GM19463 (cell line): ENCODE data around the gene TMTC1.
A peak's percentile ranks its signal among the peaks of the same experiment; 100 is the strongest.

Experiments
- ATAC-seq: cut with Tn5 transposase; IDR thresholded peaks from one replicate; pipeline ENCODE4 v1.9.1; 2021; ENCODE audit warnings: mild to moderate bottlenecking, moderate library complexity; ENCODE audit not compliant: unreplicated experiment

TMTC1 gene

DNA sequence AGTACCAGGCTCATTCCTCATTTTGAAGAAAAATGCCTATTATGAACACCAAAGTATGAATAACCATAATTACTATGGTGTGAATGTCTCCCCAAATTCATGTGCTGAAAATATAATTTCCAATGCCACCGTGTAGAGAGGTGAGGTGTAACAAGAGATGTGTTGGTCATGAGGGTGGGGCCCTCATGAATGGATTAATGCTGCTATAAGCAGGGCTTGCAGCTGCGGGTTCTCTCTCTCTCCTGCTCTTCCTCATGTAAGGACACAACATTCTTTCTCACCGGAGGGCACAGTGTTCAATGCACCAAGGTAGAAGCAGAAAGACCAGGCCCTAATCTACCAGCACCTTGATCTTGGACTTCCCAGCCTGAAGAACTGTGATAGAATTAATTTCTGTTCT is 70.0 kb downstream of the TMTC1 start:
- ATAC-seq, result no peak

DNA sequence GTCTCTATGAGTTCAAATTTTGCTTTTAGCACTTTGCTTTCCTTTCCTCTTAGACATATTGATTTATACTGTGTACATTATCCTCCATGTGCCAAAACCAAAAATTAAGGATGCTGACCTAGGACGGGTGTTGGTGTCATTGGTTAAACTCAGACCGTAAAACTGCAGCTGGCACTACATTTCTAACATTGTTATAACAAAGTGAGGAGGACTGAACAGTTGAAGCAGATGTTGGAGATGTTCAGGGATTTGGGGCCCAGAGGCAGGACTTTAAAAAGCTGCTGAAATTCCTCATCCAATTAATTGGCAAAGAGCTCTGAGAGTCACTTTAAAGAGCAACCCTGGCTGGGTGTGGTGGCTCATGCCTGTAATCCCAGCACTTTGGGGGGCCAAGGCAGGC is 72.4 kb downstream of the TMTC1 start:
- no peak for ATAC-seq

DNA sequence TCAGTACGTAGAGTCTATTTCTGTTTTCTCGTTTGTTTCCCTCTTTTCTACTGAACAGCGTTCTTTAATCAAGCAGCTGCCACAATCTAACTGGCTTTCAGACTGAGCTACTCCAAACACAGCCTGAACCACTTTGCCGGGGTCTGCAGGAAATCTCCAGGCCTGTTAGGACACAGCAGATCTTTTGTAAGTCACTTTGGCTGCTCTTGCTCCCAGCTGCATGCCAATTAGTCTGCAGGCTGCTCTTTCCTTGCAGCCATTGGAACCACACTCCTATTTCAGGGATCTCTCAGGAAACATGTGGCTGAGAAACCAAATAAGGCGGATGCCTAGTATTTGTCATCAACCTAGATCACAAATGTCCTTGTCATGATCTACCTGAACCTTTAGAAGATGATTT is 73.6 kb downstream of the TMTC1 start:
- no peak for ATAC-seq

DNA sequence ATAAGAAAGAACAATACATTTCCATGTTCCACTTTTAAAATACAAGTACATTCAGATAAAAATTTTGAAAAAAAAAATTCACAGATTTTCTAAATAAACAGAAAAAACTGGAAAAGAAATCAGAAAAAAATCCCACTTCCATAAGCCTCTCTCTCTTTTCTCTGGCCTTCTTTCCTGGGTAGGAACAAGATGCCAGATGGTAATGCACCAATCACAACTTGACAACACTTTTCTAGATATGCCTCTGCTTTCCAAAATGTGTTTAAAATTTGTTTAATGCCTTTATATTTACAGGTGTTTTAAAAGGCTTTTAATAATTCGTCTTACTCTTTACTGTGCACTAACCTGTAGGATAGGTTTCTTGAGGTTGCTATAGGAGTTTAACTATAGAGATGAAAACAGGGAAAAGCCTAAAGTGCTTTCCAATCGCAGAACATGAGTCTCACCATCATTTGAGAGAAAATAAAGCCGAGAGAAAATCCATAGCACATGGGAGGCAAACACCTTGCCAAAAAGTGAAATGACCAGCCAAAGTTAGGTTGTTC is 74.2 kb downstream of the TMTC1 start:
- no peak for ATAC-seq

DNA sequence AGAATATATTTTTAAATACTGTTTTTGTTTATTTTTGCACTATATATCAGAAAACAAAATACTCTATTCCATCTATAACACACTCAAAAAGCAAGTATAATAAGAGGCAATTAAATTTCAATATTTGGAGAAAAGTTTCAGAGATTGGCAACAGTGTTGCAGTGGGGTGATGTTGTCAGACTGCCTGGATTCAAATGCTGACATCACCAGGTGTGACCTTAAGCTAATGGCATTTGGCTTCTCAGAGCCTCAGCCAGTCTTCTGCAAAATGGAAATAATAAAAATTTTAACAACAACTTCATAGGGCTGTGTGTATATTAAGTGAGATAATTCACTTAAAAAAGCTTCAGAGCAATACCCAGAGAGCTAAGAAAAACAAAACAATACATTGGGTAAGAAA is 74.7 kb downstream of the TMTC1 start:
- ATAC-seq, result no peak

DNA sequence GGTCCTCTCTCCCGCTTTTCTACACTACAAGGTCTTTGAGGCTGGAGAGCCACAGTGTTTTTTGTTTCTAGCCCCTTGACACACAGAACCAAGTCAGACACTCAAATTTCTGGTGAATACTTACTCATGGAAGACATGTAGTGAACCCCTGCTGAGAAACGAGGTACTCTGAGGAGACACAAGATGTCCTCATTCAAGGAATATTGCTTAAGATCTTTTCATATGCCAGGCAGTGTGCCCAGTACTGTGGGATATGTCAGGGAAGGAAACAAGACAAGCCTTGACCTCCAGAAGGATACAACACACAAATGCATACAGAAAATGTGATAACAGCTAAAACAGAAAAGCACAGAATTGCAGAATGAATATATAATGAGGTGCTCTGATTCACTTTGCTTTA is 75.9 kb downstream of the TMTC1 start:
- no peak for ATAC-seq

DNA sequence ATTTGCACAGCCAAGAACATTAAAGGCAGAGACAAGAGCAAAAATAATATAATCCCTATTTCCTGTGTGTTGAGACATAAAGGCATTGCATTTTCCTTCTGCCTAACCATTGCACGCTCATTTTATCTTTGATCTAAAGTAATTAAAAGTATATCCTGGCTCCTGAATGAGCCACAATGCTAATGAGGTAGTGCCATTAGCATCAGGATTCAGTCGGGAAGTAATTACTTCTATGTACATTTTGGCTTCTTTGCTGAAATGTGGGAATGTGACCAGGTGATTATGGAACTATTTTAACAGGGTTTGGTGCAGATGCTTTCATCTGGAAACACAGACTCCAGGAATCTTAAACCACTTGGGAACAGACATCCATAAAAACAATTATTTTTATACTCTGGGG is 77.4 kb downstream of the TMTC1 start:
- ATAC-seq, result no peak

DNA sequence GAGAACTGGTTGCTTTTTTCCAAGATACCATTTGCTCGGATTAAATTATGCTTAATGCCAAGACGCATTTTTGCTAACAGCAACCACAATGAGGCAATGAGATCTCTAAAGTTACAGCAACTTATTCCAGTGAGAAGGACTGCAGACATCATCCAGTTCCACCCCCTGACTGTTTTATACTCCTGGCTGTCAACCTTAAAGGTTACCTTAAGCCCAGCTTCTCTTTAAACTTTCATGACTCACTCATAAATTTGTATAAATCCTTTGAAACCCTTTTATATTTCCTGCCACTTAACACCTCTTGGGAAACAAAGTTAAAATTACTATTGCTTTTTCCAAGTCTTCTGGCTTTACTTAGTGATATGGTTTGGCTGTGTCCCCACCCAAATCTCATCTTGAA is 80.2 kb downstream of the TMTC1 start:
- no peak for ATAC-seq

DNA sequence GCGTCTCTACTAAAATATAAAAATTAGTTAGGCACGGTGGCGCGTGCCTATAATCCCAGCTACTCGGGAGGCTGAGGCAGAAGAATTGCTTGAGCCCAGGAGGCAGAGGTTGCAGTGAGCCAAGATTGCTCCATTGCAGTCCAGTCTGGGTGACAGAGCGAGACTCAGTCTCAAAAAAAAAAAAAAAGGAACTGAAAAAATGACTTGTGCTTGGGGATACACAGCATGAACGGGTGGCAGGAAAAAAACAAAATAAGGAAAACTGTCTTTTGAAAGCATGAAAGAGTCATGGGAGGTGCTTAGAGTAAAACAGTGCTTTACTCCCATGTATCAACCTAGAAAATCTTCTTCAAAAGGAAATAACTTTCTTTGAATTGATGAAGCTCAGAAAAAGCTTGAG is 80.8 kb downstream of the TMTC1 start:
- ATAC-seq, result no peak

DNA sequence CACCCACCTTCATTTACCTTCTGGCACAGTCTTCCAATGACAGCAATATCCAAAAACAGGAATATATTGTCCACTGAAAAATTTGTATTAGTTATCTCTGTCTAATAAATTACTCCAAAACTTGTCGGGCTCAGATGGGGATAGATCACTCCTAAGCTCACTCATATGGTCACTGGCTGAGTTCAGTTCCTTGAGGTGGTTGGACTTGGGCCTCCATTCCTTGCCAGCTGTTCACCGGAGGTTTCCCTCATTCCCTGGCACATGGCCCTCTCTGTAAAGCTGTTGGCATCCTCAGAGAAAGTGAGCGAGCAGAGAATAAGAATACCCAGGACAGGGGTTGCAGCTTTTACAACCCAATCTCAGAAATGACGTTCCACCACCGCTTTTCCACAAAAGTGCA is 81.5 kb downstream of the TMTC1 start:
- ATAC-seq, result no peak

DNA sequence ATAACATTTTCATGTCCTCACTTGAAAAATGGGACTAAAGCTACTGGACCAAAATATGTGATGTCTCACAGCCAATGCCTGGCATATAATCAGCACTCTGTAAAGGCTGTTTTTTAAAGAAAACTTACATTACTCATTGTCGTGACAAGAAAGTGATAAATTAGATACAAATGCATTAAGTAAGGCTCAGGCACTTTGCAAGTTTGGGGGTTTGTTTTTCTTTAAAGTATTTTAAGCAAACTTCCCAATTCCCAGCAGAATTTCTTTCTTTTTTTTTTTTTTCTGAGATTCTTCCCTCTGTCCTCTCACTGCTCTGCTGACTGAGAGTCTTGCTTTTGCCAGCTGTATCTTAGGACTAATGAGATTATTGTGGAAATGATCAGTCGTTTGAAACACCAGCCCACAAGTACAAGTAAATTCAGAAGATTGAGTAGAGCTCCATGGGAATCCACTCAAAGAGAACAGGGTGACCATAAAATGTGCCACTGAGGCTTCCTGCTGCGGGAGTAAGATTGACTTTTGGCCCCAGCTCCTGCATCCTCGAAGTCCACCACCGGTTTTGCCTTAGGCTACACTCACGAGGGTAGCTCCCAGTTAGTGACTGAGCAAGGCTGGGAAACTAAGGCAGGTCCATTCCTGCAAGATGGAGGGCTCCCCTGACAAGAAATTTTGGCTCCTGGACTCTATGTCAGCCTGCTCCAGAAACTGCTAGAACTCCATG is 82.8 kb downstream of the TMTC1 start:
- ATAC-seq, result no peak

DNA sequence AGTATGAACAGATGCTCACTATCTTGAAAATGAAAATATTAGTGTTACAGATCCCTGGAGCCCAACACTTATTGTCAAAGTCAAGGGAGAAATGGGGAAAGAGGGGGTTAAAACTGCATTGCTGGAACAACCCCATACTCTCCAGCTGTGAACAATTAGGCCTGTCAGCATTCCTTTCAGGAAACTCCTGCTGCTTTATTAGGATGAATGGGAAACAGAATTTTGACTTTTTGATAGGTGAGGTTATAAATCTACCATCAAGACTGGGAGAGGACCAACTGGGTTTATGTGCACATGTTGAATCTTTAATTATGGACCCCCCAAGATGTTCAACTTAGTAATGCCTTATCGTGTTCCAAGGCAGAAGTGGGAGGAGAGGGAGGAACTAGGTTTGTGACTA is 85.0 kb downstream of the TMTC1 start:
- no peak for ATAC-seq

DNA sequence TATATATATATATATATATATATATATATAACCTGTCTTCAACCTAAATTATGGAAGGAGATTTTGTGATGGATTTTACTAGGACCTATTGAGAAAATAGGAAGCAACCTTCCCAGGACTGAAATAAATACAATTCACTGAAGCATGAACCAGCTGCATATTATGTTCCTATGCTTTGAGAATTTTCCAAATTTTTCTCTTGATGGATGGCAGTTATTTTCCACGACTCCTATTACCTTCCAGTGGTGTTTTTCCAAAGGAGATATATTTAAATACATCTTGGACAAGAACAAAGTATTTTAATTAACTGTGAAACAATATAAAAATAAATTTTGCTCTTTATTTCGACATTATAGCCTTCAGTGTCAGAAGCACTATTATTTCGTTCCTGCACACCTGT is 87.9 kb downstream of the TMTC1 start:
- no peak for ATAC-seq

DNA sequence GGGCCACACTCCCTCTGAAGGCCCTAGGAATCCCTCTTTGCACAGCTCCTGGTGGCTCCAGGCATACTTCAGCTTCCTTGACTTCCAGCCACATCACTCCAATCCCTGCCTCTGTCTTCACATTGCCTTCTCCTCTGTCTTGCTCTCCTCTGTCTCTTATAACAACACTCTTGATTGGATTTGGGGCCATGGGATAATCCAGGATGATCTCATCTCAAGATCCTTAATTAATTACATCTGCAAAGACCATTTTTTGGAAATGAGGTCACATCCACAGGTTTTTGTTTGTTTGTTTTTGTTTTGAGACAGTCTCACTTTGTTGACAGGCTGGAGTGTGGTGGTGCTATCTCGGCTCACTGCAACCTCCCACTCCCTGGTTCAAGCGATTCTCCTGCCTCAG is 88.7 kb downstream of the TMTC1 start:
- ATAC-seq, result no peak

DNA sequence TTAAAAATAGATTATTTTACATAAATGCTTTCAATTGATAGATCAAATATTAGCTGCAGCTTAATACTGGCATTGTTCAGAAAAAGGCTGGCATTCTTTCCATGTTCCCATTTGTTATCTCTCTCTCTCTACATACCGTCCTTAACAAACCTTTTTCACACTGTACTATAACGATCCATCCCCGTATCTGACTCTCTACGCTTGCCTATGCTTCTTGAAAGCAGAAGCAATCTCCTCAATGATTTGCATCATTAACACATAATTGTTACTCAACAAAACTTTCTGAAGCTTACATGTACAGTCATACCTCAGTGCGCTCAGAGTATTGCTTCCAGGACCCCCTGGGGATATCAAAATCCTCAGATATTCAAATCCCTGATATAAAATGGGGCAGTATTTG is 89.7 kb downstream of the TMTC1 start:
- ATAC-seq, result no peak

DNA sequence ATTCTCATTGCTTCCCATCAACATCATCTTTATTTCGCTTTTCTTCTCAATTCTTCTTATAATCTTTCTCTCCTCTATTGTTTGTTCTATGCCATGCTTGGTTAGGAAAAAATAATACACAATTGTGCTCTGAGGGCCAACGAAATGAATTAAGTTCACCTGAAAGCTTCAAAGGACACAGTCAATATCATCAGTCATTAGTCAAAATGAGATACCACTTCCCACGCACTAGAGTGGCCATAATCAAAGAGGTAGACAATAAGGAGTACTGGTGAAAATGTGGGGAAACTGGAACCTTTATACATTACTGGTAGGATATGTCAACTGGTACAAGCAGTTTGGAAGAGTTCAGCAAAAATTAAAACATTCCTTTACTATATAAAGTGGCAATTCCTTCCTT is 91.5 kb downstream of the TMTC1 start:
- ATAC-seq, result peak; percentile 56

DNA sequence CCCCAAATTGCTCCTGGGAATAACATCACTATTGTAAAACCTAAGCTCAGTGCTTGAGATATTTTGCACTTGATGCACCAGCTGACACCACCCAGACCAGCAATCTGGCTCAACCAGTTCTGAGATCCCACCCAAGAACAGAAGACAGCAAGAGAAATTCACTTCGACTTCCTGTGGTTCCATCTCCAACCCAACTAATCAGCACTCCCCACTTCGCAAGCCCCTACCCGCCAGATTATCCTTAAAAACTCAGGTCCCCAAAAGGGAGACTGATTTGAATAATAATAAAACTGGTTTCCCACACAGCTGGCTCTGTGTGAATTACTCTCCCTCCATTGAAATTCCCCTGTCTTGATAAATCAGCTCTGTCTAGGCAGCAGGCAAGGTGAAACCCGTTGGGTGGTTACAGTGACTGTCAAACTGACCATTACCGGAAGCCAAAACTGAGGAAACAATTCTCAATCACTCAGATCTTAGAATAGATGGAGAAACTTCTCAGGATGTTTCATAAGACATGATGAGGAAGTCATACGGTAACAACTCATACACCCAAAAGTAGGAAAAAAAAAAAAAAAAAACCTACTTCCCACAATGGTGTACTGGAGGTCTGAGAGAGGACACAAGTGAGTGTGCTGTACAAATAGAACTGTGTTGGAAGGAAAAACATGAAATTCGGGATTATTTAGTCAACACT is 92.4 kb downstream of the TMTC1 start:
- peak; percentile 58 for ATAC-seq

DNA sequence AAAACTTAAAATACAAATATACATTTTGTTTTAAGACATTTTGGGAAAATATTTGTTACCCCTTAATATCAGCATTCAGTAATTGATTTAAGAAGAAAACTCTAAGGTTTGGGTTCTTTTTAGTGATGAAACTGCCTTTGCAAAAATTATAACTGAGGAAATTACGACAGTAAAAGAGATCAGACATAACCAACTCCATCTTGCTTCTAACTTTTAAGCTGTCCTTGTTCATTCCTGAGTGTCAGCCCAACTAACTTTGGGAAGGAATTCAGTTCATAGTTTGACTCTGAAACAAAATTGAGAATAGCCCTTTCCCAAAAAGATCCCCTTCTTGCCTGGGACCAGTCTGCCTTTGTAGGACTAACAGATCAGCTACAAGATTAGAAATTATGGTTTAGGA is 93.0 kb downstream of the TMTC1 start:
- no peak for ATAC-seq

DNA sequence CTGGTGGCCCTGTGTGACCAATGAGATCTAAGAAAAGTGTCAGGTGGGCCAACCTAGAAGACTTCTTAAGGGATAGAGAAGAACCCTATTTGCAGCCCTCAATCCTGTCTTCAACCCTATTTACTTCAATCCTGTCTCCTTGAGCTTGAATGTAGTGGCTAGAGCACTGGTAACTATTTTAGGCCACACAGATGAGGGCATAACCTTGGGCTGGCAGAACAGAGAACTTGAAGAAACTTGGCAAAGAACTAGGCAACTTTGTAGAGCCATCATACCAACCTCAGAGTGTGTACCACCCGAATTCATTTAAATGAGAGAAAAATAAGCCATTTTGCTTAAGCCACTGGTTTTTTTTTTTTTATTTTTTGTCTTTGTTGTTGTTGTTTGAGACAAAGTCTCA is 94.8 kb downstream of the TMTC1 start:
- no peak for ATAC-seq

DNA sequence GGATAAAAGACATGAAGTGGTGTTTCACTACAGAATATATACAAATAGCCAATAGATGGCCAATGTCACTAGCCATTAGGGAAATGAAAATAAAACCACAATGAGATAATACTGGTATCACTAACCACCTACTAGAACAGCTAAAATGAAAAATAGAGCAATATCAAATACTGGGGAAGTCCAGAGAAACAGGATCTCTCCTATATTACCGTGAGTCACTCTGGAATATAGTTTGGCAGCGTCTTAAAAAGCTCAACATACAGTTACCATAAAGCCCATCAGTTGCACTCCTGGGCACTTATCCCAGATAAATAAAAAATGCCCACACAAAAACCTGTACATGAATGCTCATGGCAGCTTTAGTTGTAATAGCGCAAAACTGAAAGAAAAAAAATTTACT is 101.7 kb downstream of the TMTC1 start:
- no peak for ATAC-seq

DNA sequence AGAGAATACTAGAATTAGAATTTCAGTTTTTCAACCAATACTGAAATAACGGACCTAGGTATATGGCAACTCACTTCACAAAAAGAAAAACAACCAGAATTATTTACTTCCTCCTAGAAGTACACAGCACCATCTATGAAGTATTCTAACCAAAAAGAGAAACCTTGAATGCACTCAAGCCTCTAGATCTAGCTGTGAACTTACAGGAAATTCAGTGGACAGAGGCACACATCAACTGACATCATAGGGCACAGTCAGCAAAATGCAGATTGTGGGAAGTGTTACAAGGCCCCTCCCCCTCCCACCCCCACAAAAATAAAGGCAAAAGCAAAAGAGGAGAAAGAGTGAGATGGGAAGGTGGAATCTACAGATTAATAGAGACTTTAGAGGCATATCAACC is 102.4 kb downstream of the TMTC1 start:
- no peak for ATAC-seq

DNA sequence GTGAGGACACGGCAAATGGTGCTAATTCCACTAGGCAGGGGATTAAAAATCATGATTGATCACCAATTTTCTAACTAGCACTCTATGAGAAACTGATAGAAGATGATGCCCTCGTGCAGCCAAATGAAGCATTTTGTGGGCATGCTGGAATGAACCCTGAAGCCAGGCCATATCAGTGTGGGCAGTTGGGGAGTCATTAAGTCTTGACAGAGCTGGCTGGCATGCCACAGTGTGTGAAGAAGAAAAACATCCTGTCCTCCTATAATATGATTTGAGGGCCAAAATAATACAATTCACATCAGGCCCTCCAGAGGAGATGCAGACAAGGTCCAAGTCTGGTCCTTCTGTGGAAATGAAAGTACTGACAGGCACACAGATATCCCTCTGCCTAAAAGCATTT is 107.1 kb downstream of the TMTC1 start:
- no peak for ATAC-seq

DNA sequence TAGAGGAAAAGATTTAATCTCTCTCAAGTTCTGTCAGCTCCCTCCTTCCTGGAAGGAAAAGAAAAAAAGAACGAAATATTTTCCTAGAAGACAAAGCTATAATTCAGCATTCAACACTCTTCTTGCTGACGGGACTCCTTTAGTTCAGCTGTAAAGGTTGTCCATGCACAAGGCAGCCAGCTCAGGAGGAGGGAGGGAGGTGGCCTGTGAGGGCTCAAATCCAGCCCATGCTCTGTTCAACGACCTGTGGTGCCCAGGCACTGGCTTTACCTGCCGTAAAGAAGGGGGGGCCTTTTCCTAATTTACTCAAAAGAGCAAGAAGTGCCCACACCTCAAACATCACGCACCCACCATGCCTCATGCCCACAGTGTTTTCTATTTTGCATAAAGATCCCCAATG is 109.3 kb downstream of the TMTC1 start:
- no peak for ATAC-seq
